GM21367 (cell line): ENCODE data around the gene STAB1.

Source experiments
- ATAC-seq: cut with Tn5 transposase; IDR thresholded peaks from one replicate; pipeline ENCODE4 v1.9.1; 2021; ENCODE audit not compliant: unreplicated experiment

The STAB1 gene

DNA sequence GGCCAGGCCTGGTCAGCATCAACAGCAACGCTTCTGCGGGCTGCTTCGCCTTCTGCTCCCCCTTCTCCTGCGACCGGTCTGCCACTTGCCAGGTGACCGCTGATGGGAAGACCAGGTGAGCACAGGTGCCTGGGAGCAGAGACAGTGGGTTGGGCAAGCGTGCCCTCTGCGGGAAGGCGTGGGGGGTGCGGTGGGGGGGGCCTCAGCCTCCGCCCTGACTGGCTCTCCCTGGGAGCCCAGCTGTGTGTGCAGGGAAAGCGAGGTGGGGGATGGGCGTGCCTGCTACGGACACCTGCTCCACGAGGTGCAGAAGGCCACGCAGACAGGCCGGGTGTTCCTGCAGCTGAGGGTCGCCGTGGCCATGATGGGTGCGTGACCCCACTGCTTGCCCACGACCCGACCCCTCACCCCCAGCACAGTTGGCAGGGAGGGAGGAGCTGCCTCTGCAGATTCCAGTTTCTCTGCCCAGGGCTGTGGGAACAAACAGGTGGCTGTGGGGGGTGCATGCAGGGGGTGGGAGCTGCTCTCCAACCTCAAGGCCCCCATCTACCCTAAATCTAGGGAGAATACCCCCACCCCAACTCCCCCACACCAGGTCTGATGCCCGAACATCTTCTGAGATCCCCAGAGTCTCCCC is 8.8 kb downstream of the STAB1 start:
- ATAC-seq, result no peak

DNA sequence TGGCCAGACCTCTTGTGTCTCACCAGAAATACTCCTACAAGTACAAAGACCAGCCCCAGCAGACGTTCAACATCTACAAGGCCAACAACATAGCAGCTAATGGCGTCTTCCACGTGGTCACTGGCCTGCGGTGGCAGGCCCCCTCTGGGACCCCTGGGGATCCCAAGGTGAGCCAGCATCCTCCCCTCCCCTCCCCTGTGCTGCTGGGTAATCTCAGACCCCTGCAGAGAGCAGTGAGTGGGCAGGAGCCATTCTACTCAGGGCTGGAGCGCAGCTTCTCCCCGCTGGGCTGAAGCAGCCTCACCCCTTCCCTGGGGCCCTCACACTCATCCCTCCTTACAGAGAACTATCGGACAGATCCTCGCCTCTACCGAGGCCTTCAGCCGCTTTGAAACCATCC is 9.8 kb downstream of the STAB1 start:
- ATAC-seq, result no peak

DNA sequence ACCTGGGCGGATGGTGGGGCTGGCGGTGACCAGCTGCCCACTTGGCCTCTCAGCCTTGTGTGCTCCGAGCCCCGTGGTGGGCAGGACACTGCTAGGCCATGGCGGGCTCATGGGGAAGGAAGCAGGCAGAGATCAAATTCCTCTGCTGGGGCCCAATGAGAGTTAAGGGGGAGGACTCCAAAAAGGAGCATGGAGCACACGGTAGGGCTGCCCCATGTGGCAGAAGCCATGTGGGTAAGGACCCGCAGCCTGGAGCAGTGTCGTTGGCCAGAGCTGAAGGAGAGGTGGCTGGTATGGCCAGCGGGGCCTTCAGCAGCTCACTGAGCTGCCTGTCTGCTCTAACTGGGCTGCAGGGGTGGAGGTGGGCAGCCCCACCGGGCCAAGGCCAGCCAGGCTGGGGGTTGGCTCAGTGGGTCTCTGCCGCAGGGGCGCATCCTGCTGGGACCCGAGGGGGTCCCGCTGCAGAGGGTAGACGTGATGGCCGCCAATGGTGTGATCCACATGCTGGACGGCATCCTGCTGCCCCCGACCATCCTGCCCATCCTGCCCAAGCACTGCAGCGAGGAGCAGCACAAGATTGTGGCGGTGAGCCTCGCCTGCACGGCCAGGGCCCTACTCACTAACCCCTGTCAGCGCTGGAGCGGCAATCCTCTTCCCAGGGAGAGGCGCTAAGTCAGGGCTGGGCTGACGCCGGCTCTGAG is 11.3 kb downstream of the STAB1 start:
- no peak for ATAC-seq

DNA sequence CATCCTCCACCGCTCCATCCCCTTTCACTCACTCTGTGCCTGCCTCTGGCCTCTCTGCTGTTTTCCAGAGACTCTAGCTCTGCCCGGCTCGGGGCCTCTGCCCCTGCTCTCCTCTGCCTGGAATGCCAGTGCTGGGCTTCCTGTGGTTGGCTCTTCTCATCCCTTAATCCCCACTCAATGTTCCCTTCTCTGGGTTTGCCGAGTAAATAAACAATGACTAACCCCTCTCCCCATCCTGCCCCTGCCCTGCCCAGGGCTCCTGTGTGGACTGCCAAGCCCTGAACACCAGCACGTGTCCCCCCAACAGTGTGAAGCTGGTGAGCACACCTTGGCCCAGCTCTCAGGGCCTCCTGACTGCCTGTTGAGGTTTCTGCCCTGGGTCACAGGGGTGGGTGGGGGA is 12.2 kb downstream of the STAB1 start:
- ATAC-seq, result no peak

DNA sequence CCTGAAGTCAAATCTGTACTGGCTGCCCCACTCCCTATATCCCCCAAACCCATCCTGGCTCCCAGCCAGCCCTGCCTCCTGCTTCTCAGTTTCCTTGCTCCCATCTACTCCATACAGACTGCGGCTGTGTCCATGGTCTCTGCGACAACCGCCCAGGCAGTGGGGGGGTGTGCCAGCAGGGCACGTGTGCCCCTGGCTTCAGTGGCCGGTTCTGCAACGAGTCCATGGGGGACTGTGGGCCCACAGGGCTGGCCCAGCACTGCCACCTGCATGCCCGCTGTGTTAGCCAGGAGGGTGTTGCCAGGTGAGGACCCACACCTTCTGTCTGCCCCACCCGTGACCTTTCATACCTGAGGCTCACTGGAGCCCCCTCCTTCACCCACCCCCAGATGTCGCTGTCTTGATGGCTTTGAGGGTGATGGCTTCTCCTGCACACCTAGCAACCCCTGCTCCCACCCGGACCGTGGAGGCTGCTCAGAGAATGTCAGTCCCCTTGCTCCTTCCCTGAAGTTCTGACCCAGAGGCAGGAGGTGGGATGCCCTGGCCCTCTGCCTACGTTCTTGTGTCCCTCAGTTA is 14.7 kb downstream of the STAB1 start:
- ATAC-seq, result no peak

DNA sequence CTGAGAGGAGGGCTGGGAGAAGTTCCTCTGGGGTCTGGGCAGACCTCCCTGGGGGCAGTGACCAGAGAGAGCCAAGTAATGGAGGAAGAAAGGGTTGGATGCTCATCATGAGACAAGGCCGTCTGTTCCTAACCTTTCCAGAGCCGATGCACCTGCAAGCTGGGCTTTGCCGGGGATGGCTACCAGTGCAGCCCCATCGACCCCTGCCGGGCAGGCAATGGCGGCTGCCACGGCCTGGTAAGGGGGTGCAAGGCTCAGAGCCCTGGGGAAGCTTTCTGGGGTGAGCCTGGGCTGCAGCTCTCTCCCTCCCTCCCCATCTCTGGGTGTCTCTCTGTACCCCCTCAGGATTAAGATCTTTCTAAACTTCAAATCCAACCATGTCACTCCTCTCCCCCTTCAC is 16.4 kb downstream of the STAB1 start:
- no peak for ATAC-seq

DNA sequence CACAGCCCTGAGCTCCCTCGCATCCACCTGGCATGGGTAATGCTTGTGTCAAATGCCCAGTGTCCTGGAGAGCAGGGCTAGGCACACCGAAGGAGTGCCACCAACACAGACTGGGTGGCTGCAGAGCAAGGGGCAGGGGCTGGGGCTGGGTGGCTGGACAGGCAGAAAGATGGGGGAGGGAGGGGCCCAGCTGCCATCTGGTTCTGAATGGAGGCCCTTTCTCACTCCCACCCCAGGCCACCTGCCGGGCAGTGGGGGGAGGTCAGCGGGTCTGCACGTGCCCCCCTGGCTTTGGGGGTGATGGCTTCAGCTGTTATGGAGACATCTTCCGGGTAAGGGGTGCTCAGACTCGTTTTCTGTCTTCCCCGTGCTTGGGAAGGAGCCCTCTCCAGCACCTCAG is 17.0 kb downstream of the STAB1 start:
- ATAC-seq, result no peak

DNA sequence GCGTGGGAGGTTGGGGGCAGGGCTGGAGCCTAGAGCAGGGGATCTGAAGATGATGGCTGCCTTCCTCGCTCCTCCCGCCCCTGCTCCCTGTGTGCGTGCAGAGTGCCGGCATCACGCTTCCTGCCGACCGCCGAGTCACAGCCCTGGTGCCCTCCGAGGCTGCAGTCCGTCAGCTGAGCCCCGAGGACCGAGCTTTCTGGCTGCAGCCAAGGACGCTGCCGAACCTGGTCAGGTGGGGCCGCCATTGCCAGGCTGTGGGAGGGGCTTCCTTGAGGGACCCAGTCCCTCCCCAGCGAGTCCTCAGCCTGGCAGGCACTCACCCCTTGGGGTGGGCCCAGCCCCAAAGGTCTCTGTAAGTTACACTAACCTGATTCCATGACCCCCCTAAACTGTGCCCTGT is 17.6 kb downstream of the STAB1 start:
- ATAC-seq, result no peak

DNA sequence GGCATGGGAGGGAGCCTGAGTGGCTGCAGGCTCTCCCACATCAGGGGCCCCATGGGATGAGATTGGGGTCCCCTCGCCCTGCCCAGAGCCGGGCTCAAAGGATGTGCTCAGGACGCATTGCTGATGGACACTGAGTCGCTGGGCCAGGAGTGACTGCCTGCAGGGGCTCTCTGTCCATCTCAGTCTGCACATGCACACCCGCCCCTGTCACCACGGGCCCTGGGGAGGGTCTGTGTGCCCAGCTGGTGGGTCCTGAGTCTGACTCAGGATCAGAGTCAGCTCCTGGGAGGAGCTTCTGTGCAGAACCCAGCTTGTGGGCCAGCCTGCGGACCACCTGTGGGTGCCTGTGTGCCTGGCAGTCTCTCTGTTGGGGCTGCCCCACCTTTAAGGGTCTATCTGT is 18.1 kb downstream of the STAB1 start:
- ATAC-seq, result no peak

DNA sequence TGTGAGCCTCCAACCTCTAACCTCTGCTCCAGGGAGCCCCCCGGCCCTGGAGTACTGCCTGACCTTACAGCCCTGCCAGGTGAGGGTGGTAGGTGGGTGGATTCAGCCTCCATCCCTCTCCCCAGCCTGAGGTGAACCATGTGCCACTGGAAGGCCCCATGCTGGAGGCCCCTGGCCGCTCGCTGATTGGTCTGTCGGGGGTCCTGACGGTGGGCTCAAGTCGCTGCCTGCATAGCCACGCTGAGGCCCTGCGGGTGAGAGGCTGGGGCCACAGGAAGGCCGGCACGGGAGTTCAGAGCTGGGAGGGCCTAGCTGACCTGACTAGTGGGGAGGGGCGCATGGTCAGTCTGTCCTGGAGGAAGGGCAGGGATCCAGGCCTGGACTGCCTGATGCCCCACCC is 19.4 kb downstream of the STAB1 start:
- no peak for ATAC-seq

DNA sequence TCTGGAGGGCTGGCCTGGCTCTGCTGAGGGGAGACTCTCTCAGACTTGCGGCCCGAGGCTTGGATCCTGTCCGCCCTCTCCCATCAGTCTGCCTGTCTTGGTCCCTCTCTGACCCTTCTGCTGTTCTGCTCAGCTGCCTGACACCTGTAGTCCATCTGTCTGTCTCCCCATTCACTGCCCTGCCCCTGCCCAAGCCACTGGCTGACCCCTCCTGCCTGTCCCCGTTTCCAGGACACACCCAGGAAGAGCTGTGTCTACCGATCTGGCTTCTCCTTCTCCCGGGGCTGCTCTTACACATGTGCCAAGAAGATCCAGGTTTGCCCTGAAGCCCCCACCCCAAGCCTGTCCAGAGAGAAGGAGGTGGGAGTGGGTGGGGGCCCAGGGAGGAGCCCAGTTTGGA is 20.1 kb downstream of the STAB1 start:
- no peak for ATAC-seq

DNA sequence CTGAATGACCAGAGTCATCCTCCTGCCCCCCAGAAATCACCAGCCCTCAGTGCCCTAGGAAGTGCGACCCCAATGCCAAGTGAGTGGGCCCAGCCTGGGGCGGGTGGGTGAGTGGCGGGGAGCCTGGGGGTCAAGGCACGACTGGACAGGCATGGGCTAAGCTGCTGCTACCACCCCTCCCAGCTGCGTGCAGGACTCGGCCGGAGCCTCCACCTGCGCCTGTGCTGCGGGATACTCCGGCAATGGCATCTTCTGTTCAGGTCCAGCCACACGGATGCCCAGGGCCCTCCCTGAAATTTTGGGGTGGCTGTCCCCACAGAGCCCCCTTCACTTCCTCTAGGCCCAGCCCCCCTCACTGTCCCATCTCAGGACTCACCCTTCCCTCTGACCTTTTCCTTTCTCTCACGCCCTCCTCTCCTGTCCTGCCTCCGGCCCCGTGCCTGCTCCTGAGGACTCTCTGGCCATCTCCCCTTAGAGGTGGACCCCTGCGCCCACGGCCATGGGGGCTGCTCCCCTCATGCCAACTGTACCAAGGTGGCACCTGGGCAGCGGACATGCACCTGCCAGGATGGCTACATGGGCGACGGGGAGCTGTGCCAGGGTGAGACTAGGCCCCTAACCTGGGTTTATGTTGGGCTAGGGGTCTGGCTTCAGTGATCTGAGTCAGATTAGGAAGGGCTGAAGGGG is 21.5 kb downstream of the STAB1 start:
- no peak for ATAC-seq

DNA sequence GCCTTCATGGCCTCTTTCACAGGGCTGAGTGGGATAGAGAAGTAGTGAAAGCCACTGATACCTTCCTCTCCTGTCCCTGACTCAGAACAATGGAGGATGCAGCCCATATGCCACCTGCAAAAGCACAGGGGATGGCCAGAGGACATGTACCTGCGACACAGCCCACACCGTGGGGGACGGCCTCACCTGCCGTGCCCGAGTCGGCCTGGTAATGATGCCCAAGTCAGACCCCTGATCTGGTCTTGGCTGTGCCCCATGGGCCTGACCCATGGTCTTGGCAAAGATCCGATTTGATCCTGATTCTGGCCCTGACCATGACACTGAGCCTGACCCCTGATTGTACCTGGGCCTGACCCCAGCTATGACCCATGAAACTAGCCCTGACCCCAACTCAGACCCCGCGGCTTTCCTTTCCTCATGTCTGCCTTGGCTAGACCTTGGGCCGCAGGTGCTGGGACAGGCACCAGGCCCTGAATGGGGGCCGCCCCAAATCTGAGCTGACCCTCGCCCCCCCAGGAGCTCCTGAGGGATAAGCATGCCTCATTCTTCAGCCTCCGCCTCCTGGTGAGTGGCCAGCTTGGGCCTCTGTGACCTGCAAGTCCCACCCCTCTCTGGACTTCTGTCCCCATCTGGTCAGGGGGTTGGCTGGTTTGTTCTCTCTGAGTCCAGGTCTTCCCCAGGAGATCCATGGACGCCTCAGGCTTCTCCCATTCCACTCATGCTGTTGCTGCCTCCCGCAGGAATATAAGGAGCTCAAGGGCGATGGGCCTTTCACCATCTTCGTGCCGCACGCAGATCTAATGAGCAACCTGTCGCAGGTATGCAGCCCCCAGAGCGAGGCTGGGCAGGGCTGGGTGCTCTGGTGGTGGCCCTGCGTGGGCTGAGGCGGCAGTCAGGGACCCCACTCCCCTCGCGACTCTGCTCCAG is 22.9 kb downstream of the STAB1 start:
- ATAC-seq, result no peak

DNA sequence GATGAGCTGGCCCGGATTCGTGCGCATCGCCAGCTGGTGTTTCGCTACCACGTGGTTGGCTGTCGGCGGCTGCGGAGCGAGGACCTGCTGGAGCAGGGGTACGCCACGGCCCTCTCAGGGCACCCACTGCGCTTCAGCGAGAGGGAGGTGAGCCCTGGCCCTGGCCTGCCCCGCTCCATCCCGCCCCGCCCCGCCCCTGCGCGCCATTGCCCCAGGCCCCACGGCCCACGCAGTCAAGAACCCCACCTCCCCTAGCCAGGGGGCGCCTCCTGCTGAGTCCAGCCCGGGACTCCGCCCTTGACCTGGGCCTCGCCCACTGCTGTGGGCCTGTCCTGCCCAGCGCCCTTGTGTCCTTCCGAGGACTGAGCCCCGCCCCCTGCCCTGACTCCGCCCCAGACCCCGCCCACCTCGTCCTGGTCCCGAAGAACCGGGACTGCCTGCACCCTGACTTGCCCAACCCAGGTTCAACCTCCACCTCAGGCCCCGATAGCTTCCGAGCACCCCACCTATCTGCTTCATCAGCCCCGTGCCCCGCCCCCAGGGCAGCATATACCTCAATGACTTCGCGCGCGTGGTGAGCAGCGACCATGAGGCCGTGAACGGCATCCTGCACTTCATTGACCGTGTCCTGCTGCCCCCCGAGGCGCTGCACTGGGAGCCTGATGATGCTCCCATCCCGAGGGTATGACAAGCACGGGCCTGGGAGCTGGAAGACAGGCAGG is 23.7 kb downstream of the STAB1 start:
- ATAC-seq, result no peak

DNA sequence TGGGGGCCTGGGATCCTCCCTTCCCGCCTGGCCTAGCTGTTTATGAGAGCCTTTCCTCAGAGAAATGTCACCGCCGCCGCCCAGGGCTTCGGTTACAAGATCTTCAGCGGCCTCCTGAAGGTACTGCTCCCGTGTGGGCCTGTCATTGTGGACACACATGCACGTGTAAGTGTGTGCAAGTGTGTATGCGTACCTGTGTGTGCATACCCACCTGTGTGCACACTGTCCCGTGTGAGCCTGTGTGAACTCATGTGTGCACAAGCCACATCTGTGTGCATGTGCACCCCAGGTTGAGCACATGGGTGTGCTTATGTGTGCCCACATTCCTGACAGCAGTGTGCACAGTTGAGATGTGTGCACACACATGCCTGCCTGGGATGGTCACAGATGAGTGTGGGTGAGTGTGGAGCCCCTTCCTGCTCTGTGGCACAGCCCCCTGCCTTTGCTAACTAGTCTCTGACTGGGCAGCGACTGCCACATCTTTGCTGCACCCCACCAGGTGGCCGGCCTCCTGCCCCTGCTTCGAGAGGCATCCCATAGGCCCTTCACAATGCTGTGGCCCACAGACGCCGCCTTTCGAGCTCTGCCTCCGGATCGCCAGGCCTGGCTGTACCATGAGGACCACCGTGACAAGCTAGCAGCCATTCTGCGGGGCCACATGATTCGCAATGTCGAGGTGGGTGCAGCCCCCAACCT is 24.5 kb downstream of the STAB1 start:
- no peak for ATAC-seq

DNA sequence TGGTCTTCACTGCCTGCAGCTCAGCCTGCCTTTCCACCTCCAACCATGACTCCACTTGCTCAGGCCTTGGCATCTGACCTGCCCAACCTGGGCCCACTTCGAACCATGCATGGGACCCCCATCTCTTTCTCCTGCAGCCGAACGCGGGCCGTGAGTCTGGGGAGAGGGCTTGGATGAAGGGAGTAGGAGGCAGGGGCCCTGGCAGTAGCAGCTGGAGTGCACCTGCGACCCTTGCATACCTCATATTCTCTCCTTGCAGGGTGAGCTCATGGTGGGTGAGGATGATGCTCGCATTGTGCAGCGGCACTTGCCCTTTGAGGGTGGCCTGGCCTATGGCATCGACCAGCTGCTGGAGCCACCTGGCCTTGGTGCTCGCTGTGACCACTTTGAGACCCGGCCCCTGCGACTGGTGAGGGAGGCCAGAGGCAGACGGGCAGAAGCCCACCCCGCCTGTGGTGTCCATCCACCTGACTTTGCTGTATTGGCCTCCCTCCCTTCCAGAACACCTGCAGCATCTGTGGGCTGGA is 25.1 kb downstream of the STAB1 start:
- ATAC-seq, result no peak

DNA sequence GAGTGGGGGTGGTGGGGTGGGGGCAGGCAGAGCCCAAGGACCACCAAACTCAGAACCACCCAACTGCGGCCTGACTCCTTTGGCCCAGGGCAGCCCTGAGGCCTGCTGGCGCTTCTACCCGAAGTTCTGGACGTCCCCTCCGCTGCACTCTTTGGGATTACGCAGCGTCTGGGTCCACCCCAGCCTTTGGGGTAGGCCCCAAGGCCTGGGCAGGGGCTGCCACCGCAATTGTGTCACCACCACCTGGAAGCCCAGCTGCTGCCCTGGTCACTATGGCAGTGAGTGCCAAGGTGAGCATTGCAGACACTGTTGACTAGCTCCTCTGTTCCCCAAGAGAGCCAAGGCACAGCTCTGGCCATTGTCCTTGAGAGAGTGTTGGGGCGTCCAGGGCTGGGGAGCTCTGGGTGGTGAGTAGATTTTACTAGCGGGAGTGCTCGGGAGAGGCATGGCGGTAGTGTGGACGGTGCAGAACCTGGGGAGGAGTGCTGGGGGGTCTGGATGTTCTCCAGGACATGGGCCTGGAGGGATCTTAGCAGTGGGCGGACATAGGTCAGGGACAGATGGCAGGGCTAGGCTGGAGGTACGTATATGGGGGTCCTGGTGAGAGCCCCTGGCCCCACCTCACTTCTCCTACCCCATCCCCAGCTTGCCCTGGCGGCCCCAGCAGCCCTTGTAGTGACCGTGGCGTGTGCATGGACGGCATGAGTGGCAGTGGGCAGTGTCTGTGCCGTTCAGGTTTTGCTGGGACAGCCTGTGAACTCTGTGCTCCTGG is 25.8 kb downstream of the STAB1 start:
- no peak for ATAC-seq

DNA sequence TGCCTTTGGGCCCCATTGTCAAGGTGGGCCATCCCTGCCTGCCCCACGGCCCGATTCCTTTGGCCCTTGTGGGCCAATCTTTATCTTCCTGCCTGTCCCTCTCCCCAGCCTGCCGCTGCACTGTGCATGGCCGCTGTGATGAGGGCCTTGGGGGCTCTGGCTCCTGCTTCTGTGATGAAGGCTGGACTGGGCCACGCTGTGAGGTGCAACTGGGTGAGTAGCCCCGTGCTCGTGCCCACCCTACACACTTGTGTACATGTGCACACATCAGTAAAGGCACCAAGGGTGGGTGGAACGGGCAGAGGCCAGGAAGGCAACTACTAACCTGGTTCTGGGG is 26.3 kb downstream of the STAB1 start:
- no peak for ATAC-seq
